HepG2 (cell line): Measurements from ENCODE around the gene ENTREP3. TPM values are rescaled to one million over a fixed set of nuclear protein-coding genes. Genes with fewer than 3 reads are reported as not detected.

Experiments used
- ATAC-seq: fragments of 200-7000 bp; cut with Tn5 transposase; 3 replicates; pipeline ENCODE4 v1.9.1; 2020; ENCODE audit warnings: mild to moderate bottlenecking, moderate library complexity
- BruUV-seq: library from RNA; stranded (reverse); fragments of 400-500 nt; replicated peaks from 2 replicates; lab custom pipeline; 2021; lab: Mats Ljungman, UMichigan
- CTCF ChIA-PET: fragments of 300-600 bp; formaldehyde crosslinking; extraction: SDS; loops from one replicate; lab custom pipeline; 2021; ENCODE audit warnings: low total read pairs, inconsistent platforms, low intra/inter-chr PET ratio; lab: Yijun Ruan, JAX
- POLR2A ChIA-PET: fragments of 350-600 bp; sonication (Branson Sonifier 250); formaldehyde crosslinking; loops from one replicate; lab custom pipeline; 2020; ENCODE audit warnings: antibody characterized with exemption, inconsistent platforms; lab: Yijun Ruan, JAX
- DNase-seq: peaks from one replicate; pipeline ENCODE4 v3.0.0-alpha.2; 2015; ENCODE audit warnings: low spot score
- FAIRE-seq: peaks from 3 replicates; lab custom pipeline; 2011; peaks lifted over from hg19 to GRCh38; lab: Jason Lieb, UNC
- H2AFZ ChIP-seq: one replicate; pipeline ENCODE4 v1.6.1; 2011; ENCODE audit warnings: low read length, inconsistent platforms
- H3K27ac ChIP-seq: fragments of 300-600 bp; 3 replicates; pipeline ENCODE4 v1.8.0; 2011; ENCODE audit warnings: mixed run types, mild to moderate bottlenecking, mixed read lengths, low read length, inconsistent platforms; ENCODE audit not compliant: insufficient read depth; ENCODE audit errors: extremely low read length
- H3K27me3 ChIP-seq, 2 experiments: fragments of 200-600 bp in 1 of 2; 2 replicates in 1 of 2; 3 replicates in 1 of 2; pipeline versions ENCODE4 v1.6.0 to v1.8.0; 2011; ENCODE audit warnings: low read length in 2 of 2, mild to moderate bottlenecking in 2 of 2, moderate library complexity in 2 of 2, inconsistent platforms in 1 of 2; ENCODE audit not compliant: insufficient read depth in 2 of 2, control insufficient read depth in 1 of 2
- H3K36me3 ChIP-seq, 2 experiments: fragments of 200-600 bp in 1 of 2; replicated peaks in 1 of 2; 2 replicates in 1 of 2; 3 replicates in 1 of 2; pipeline versions ENCODE4 v1.5.1 to v1.8.0; 2011; ENCODE audit warnings: low read length in 2 of 2, inconsistent platforms in 1 of 2; ENCODE audit not compliant: insufficient read depth in 2 of 2, control insufficient read depth in 1 of 2
- H3K4me1 ChIP-seq: 2 replicates; pipeline ENCODE4 v1.5.1; 2012; ENCODE audit warnings: low read length, inconsistent platforms; ENCODE audit not compliant: insufficient read depth
- H3K4me2 ChIP-seq: 2 replicates; pipeline ENCODE4 v1.6.0; 2011; ENCODE audit warnings: low read depth, low read length, inconsistent platforms
- H3K4me3 ChIP-seq, 3 experiments: fragments of 200-600 bp in 1 of 3; sonication (generic), shearing (Covaris generic) in 1 of 3; replicated peaks in 1 of 3; 2 replicates each; pipeline ENCODE4 v1.5.1; 2011 to 2016; ENCODE audit warnings: low read length in 3 of 3, inconsistent platforms in 2 of 3, low read depth in 2 of 3, mild to moderate bottlenecking in 2 of 3, control low read depth in 1 of 3, mixed read lengths in 1 of 3; ENCODE audit not compliant: insufficient read depth in 1 of 3
- H3K79me2 ChIP-seq: one replicate; pipeline ENCODE4 v1.6.1; 2011; ENCODE audit warnings: low read length, inconsistent platforms; ENCODE audit not compliant: insufficient read depth
- H3K9ac ChIP-seq: 2 replicates; pipeline ENCODE4 v1.6.0; 2011; ENCODE audit warnings: mild to moderate bottlenecking, low read depth, low read length, inconsistent platforms; ENCODE audit not compliant: insufficient read depth
- H3K9me3 ChIP-seq: 2 replicates; pipeline ENCODE4 v1.5.1; 2012; ENCODE audit warnings: mild to moderate bottlenecking, low read length
- H4K20me1 ChIP-seq: 2 replicates; pipeline ENCODE4 v1.6.0; 2011; ENCODE audit warnings: inconsistent platforms, mild to moderate bottlenecking, low read length, moderate library complexity; ENCODE audit not compliant: insufficient read depth
- CENPT ChIP-seq: sonication (generic); formaldehyde crosslinking; IDR thresholded peaks from 2 replicates; pipeline ENCODE4 v1.8.0; 2022; ENCODE audit warnings: low read depth, mild to moderate bottlenecking, moderate library complexity, missing genetic modification reagents
- FOXK2 ChIP-seq: fragments of 450-650 bp; IDR thresholded peaks from 2 replicates; pipeline ENCODE4 v1.6.1; 2016
- HNRNPL ChIP-seq: fragments of 200-400 bp; formaldehyde crosslinking; IDR thresholded peaks from 2 replicates; pipeline ENCODE4 v1.6.1; 2017; ENCODE audit warnings: mild to moderate bottlenecking, low read depth, low read length
- IKZF1 ChIP-seq: fragments of 450-650 bp; IDR thresholded peaks from 2 replicates; pipeline ENCODE4 v1.7.1; 2016
- MTF2 ChIP-seq: sonication (generic); formaldehyde crosslinking; IDR thresholded peaks from 2 replicates; pipeline ENCODE4 v1.5.0; 2020; ENCODE audit warnings: missing genetic modification reagents, borderline replicate concordance
- NFKBIZ ChIP-seq: IDR thresholded peaks from 2 replicates; pipeline ENCODE4 v1.6.1; 2018; ENCODE audit warnings: missing genetic modification reagents, missing compliant biosample characterization
- POLR2AphosphoS2 ChIP-seq: IDR thresholded peaks from 2 replicates; pipeline ENCODE4 v1.6.1; 2011; ENCODE audit warnings: low read depth, low read length, improper control_type of control experiment
- RFX5 ChIP-seq: IDR thresholded peaks from 2 replicates; pipeline ENCODE4 v1.6.1; 2011; ENCODE audit warnings: low read depth, low read length, improper control_type of control experiment
- SP1 ChIP-seq, 2 experiments: fragments of 450-650 bp in 1 of 2; sonication (generic) in 1 of 2; formaldehyde crosslinking in 1 of 2; IDR thresholded peaks; 2 replicates each; pipeline versions ENCODE4 v1.4.0 to v1.6.1; 2016 to 2020; ENCODE audit warnings: missing genetic modification reagents in 1 of 2
- SUZ12 ChIP-seq: fragments of 150-350 bp; IDR thresholded peaks from 2 replicates; pipeline ENCODE4 v1.6.1; 2014; ENCODE audit warnings: low read depth, low read length
- TP53 ChIP-seq: sonication (generic); formaldehyde crosslinking; conservative IDR thresholded peaks from 2 replicates; pipeline ENCODE4 v1.4.0; 2020; ENCODE audit warnings: missing genetic modification reagents
- ZBTB46 ChIP-seq: sonication (generic); formaldehyde crosslinking; IDR thresholded peaks from 2 replicates; pipeline ENCODE4 v1.4.0; 2020; ENCODE audit warnings: mild to moderate bottlenecking, missing genetic modification reagents, borderline replicate concordance
- ZZZ3 ChIP-seq: sonication (generic); formaldehyde crosslinking; IDR thresholded peaks from 2 replicates; pipeline ENCODE4 v1.4.0; 2020; ENCODE audit warnings: missing genetic modification reagents, mild to moderate bottlenecking, borderline replicate concordance
- WGBS: methylation state at CpG from one replicate; pipeline ENCODE4 v1.1.6; 2017; ENCODE audit warnings: low lambda C conversion rate; 5-methylcytosine and 5-hydroxymethylcytosine counted together
- in situ Hi-C: cut with HindIII; loops from 2 replicates; pipeline ENCODE4 v1.10.0; 2017; ENCODE audit warnings: low pct_unique_long_range_greater_than_20kb; ENCODE audit not compliant: extremely low pct_ligation_motif_present
- intact Hi-C: fragments of 100-400 bp; cut with micrococcal nuclease; formaldehyde crosslinking; loops from one replicate; pipeline ENCODE4 v1.10.0; 2022; ENCODE audit not compliant: unreplicated experiment
- polyA plus RNA-seq, 8 experiments: library from polyadenylated mRNA; depleted of rRNA in 3 of 8; stranded (reverse) in 7 of 8; unstranded in 1 of 8; fragments of >200 nt; fragmentation: Illumina TruSeq in 4 of 8; extraction: Trizol in 4 of 8; gene quantifications; 2 replicates each; pipeline versions ENCODE4 v1.2.1 to v1.2.3, GENCODE V29; 2011 to 2016; ENCODE audit warnings: low read depth in 4 of 8, missing spikeins in 1 of 8, mixed read lengths in 1 of 8; ENCODE audit not compliant: insufficient read depth in 1 of 8
- total RNA-seq, 5 experiments: library from RNA; depleted of rRNA; stranded (reverse); fragments of >200 nt; fragmentation: Illumina TruSeq; extraction: Trizol; gene quantifications; 2 replicates each; pipeline ENCODE4 v1.2.3, GENCODE V29; 2016; ENCODE audit warnings: low read depth in 1 of 5
- TF ChIP-seq, protein P1 (sequence below): sonication (generic); formaldehyde crosslinking; IDR thresholded peaks from 2 replicates; pipeline ENCODE4 v1.4.0; 2020; ENCODE audit warnings: low read depth, missing genetic modification reagents

ENTREP3 gene
- total and polyA plus RNA-seq, 2 of the 13 experiments (the other 11 are each of a cell fraction or from before 2014, with no cell fraction given): 4.1 to 9.9 TPM

- whole genome bisulfite sequencing: over 99% methylated on average over 21 of the region's 21 CpGs
- POLR2A ChIA-PET: no interaction called here
- intact Hi-C loops (no loop called here), in situ Hi-C loops (no loop called here)
- Histone ChIP-seq H3K9me3 (no peaks in the 10 kb centered on the region), H2AFZ (no peak overlapping the region), H3K27me3 (no peaks in the 10 kb centered on the region; a peak in 1 of 5 replicates), H3K36me3 (peaks cover 30 to 66% of the 10 kb centered on the region in 2 experiments), H3K9ac (no peak overlapping the region), H3K27ac (no peak overlapping the region), H3K4me2 (no peak overlapping the region), H4K20me1 (no peaks in the 10 kb centered on the region), H3K79me2 (peaks cover 28% of the 10 kb centered on the region), H3K4me3 (no peak overlapping the region), H3K4me1 (peaks cover 23% of the 10 kb centered on the region)
- DNase-seq: no peak
- CTCF ChIA-PET: no interaction called here
- no peak for ATAC-seq
- no peak for TF ChIP-seq ZZZ3 (CRISPR knock-in tag)
- TF ChIP-seq SUZ12: no peak
- TF ChIP-seq FOXK2: no peak
- TF ChIP-seq TP53: no peak
- no peak for TF ChIP-seq CENPT
- TF ChIP-seq SP1 (IDR thresholded peaks at IDR 0.05): no peak
- no peak for TF ChIP-seq SP1 (CRISPR knock-in tag; IDR thresholded peaks at IDR 0.05)
- TF ChIP-seq MTF2: no peak
- TF ChIP-seq ZBTB46: no peak
- no peak for TF ChIP-seq RFX5
- TF ChIP-seq, protein P1, sequence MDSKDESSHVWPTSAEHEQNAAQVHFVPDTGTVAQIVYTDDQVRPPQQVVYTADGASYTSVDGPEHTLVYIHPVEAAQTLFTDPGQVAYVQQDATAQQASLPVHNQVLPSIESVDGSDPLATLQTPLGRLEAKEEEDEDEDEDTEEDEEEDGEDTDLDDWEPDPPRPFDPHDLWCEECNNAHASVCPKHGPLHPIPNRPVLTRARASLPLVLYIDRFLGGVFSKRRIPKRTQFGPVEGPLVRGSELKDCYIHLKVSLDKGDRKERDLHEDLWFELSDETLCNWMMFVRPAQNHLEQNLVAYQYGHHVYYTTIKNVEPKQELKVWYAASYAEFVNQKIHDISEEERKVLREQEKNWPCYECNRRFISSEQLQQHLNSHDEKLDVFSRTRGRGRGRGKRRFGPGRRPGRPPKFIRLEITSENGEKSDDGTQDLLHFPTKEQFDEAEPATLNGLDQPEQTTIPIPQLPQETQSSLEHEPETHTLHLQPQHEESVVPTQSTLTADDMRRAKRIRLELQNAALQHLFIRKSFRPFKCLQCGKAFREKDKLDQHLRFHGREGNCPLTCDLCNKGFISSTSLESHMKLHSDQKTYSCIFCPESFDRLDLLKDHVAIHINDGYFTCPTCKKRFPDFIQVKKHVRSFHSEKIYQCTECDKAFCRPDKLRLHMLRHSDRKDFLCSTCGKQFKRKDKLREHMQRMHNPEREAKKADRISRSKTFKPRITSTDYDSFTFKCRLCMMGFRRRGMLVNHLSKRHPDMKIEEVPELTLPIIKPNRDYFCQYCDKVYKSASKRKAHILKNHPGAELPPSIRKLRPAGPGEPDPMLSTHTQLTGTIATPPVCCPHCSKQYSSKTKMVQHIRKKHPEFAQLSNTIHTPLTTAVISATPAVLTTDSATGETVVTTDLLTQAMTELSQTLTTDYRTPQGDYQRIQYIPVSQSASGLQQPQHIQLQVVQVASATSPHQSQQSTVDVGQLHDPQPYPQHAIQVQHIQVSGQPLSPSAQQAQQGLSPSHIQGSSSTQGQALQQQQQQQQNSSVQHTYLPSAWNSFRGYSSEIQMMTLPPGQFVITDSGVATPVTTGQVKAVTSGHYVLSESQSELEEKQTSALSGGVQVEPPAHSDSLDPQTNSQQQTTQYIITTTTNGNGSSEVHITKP (CRISPR knock-in tag): no peak
- no peak for TF ChIP-seq HNRNPL
- no peak for TF ChIP-seq IKZF1
- no peak for TF ChIP-seq NFKBIZ
- no peak for TF ChIP-seq POLR2AphosphoS2
- FAIRE-seq: no peak
- BruUV-seq: no TSS peak
These were observed 13.3 kb upstream of the ENTREP3 start for GRCh38 chr1:155268630-155269029.
